HepG2 (cell line): ENCODE measurements around the gene RTP5.

Source experiments
- AKAP8 ChIP-seq: sonication (generic); formaldehyde crosslinking; IDR thresholded peaks from 2 replicates; pipeline ENCODE4 v1.5.1; 2020; ENCODE audit warnings: mild to moderate bottlenecking, missing genetic modification reagents
- CTCF ChIP-seq: sonication (generic); formaldehyde crosslinking; IDR thresholded peaks from 2 replicates; pipeline ENCODE4 v1.5.0; 2020; ENCODE audit warnings: mild to moderate bottlenecking, missing genetic modification reagents, moderate library complexity
- KDM5A ChIP-seq: fragments of 200-600 bp; sonication (generic); IDR thresholded peaks from 2 replicates; pipeline ENCODE4 v1.7.0; 2018; ENCODE audit warnings: antibody characterized with exemption, mild to moderate bottlenecking, low read length, borderline replicate concordance
- NCOR1 ChIP-seq: fragments of 200-600 bp; sonication (generic); IDR thresholded peaks from 2 replicates; pipeline ENCODE4 v1.7.0; 2017; ENCODE audit warnings: antibody characterized with exemption, low read length, borderline replicate concordance
- SKIL ChIP-seq: sonication (generic); formaldehyde crosslinking; IDR thresholded peaks from 2 replicates; pipeline ENCODE4 v1.8.0; 2022; ENCODE audit warnings: missing genetic modification reagents, mild to moderate bottlenecking, moderate library complexity, borderline replicate concordance
- TCF7L2 ChIP-seq: IDR thresholded peaks from 2 replicates; pipeline ENCODE4 v1.6.1; 2011; ENCODE audit warnings: mild to moderate bottlenecking, low read depth, low read length, moderate library complexity
- TFE3 ChIP-seq: IDR thresholded peaks from 2 replicates; pipeline ENCODE4 v1.6.1; 2016
- ZNF337 ChIP-seq: sonication (generic); formaldehyde crosslinking; IDR thresholded peaks from 2 replicates; pipeline ENCODE4 v1.5.1; 2020; ENCODE audit warnings: missing genetic modification reagents, low read depth, mild to moderate bottlenecking, borderline replicate concordance

GRCh38 chr2:241852981-241853631, 16.4 kb upstream of the RTP5 start:
- TF ChIP-seq TCF7L2, result no peak
- no peak for TF ChIP-seq CTCF (CRISPR knock-in tag)
- no peak for TF ChIP-seq SKIL (CRISPR knock-in tag)
- TF ChIP-seq ZNF337 (CRISPR knock-in tag), result no peak
- no peak for TF ChIP-seq TFE3 (CRISPR knock-in tag)
- no peak for TF ChIP-seq KDM5A
- no peak for TF ChIP-seq NCOR1
- no peak for TF ChIP-seq AKAP8 (CRISPR knock-in tag)
